T-helper 1 cell treated with Interleukin-12 subunit alpha and Interleukin-12 subunit beta and Interleukin-4 antibody, amounts not matched to agents 30 μg/mL and 1 μg/mL, for 36 hours (primary cell): Measurements from ENCODE around the gene MYCBP2.

Experiments used
- H3K27ac Mint-ChIP-seq: one replicate; pipeline ENCODE4 v1.8.0; 2021; ENCODE audit warnings: mild to moderate bottlenecking, mixed read lengths
- H3K27me3 Mint-ChIP-seq: one replicate; pipeline ENCODE4 v1.8.0; 2021; ENCODE audit warnings: low read depth, mixed read lengths
- H3K36me3 Mint-ChIP-seq: one replicate; pipeline ENCODE4 v1.8.0; 2021; ENCODE audit warnings: low read depth, mixed read lengths
- H3K4me1 Mint-ChIP-seq: one replicate; pipeline ENCODE4 v1.8.0; 2021; ENCODE audit warnings: low read depth, mixed read lengths
- H3K4me3 Mint-ChIP-seq: one replicate; pipeline ENCODE4 v1.8.0; 2021; ENCODE audit warnings: mild to moderate bottlenecking, moderate library complexity, mixed read lengths
- H3K9me3 Mint-ChIP-seq: one replicate; pipeline ENCODE4 v1.8.0; 2021; ENCODE audit warnings: mixed read lengths

MYCBP2 gene, protein sequence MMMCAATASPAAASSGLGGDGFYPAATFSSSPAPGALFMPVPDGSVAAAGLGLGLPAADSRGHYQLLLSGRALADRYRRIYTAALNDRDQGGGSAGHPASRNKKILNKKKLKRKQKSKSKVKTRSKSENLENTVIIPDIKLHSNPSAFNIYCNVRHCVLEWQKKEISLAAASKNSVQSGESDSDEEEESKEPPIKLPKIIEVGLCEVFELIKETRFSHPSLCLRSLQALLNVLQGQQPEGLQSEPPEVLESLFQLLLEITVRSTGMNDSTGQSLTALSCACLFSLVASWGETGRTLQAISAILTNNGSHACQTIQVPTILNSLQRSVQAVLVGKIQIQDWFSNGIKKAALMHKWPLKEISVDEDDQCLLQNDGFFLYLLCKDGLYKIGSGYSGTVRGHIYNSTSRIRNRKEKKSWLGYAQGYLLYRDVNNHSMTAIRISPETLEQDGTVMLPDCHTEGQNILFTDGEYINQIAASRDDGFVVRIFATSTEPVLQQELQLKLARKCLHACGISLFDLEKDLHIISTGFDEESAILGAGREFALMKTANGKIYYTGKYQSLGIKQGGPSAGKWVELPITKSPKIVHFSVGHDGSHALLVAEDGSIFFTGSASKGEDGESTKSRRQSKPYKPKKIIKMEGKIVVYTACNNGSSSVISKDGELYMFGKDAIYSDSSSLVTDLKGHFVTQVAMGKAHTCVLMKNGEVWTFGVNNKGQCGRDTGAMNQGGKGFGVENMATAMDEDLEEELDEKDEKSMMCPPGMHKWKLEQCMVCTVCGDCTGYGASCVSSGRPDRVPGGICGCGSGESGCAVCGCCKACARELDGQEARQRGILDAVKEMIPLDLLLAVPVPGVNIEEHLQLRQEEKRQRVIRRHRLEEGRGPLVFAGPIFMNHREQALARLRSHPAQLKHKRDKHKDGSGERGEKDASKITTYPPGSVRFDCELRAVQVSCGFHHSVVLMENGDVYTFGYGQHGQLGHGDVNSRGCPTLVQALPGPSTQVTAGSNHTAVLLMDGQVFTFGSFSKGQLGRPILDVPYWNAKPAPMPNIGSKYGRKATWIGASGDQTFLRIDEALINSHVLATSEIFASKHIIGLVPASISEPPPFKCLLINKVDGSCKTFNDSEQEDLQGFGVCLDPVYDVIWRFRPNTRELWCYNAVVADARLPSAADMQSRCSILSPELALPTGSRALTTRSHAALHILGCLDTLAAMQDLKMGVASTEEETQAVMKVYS (N-terminal part only)

DNA sequence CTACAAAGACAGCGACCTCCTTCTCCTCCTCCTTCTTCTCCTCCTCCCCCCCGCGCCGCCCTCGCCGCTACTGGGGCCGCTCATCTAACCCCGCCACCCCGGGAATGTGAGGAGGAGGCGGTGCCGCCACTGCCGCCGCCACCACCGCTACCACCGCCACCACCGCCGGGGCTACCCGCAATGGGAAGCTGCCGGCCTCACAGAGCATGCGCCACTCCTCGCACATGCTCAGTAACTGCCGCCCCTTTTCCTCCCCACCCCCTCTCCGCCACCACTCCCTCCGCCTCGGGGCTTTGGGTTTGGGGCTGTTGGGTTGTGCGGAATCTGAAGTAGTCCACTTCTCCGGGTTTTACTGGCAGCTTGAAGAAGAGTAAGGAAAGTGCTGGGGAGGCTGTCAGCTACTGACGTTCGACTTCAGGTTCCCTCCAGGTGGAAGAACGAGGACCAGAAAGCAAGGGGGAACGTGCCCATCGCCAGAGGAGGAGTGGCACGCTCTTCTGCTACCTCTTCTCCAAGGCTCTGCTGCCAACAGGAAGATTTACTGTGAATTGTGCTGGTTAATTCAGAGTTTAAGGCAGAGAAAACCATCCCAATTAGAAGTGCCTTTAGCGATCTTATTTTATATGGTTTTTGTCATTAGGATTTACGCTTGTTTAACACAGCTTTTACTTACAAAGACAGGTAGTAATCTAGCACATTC is at the start of gene MYCBP2:
Gene MYCBP2, minus strand, starts transcription at position 190 of the 700 bp plus-strand sequence. CDS start 319 bp downstream, outside the sequence.
- H3K4me3 Mint-ChIP-seq: peak within 1 kb of the TSS; percentile 99

GRCh38 chr13:77375560-77376108 is 48.7 kb upstream of the MYCBP2 start:
- no peaks in the 10 kb centered on the region for H3K9me3 Mint-ChIP-seq
- no peaks in the 10 kb centered on the region for H3K36me3 Mint-ChIP-seq
- H3K4me1 Mint-ChIP-seq: no peaks in the 10 kb centered on the region
- no peak overlapping the region for H3K27ac Mint-ChIP-seq
- peaks cover 5% of the 10 kb centered on the region for H3K27me3 Mint-ChIP-seq
- H3K4me3 Mint-ChIP-seq: no peak overlapping the region

More for the DNA sequence above, at the start of gene MYCBP2:
- H3K4me1 Mint-ChIP-seq: peaks cover 46% of the 10 kb centered on the region
- H3K36me3 Mint-ChIP-seq: peaks cover 12% of the 10 kb centered on the region
- H3K27me3 Mint-ChIP-seq: no peaks in the 10 kb centered on the region
- peak within 1 kb of the TSS; percentile 98 for H3K27ac Mint-ChIP-seq
- no peaks in the 10 kb centered on the region for H3K9me3 Mint-ChIP-seq

GRCh38 chr13:77374786-77375185 is 47.9 kb upstream of the MYCBP2 start:
- no peaks in the 10 kb centered on the region for H3K4me1 Mint-ChIP-seq
- peaks cover 5% of the 10 kb centered on the region for H3K27me3 Mint-ChIP-seq
- H3K36me3 Mint-ChIP-seq: no peaks in the 10 kb centered on the region
- no peak overlapping the region for H3K27ac Mint-ChIP-seq
- H3K9me3 Mint-ChIP-seq: no peaks in the 10 kb centered on the region
- H3K4me3 Mint-ChIP-seq: no peak overlapping the region

DNA sequence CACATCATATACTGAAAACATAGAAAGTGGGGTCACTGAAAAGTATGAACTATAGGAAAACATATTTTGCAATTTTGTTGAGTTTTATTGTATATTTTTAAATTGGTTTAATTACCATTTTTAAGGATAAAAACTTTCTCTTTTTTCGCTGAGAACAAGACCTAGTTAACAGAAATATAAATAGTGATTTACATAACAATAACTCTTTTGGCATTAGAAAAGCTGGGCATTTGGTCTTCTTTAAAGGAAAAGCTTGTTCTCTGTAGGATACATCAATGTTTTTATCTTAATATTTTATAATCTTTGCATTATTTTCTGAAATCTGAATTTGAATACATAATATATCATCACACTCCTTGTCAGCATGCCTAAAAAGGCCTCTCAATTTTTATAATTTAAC is 47.4 kb upstream of the MYCBP2 start:
- Mint-ChIP-seq H3K4me1 (no peaks in the 10 kb centered on the region), H3K27me3 (peaks cover 5% of the 10 kb centered on the region), H3K36me3 (no peaks in the 10 kb centered on the region), H3K27ac (no peak overlapping the region), H3K4me3 (no peak overlapping the region), H3K9me3 (no peaks in the 10 kb centered on the region)

GRCh38 chr13:77373502-77373901 is 46.6 kb upstream of the MYCBP2 start:
- no peaks in the 10 kb centered on the region for H3K9me3 Mint-ChIP-seq

DNA sequence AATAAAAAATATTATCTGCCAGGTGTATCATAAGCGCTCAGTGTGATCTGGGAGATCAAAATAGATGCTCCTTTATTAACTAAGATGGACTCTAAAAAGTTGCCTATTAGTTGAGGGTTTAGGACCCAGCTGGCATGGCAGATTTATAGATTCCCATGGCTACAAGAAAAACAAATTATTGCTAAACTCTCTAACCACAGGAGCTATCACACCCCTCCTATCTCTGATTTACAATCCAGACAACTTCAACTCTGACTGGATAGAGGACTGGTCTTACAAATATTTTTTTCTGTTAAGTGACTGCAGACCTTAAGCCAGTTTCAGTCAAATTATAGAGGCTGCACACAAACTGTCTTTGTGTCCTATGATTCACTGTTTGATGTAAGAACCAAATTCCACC is 45.4 kb upstream of the MYCBP2 start:
- H3K4me3 Mint-ChIP-seq: no peak overlapping the region
- H3K27me3 Mint-ChIP-seq: peaks cover 21% of the 10 kb centered on the region
- no peaks in the 10 kb centered on the region for H3K36me3 Mint-ChIP-seq
- no peak overlapping the region for H3K27ac Mint-ChIP-seq
- no peaks in the 10 kb centered on the region for H3K9me3 Mint-ChIP-seq
- no peaks in the 10 kb centered on the region for H3K4me1 Mint-ChIP-seq

More at GRCh38 chr13:77373502-77373901, 46.6 kb upstream of the MYCBP2 start:
- peaks cover 8% of the 10 kb centered on the region for H3K27me3 Mint-ChIP-seq
- no peak overlapping the region for H3K4me3 Mint-ChIP-seq
- H3K4me1 Mint-ChIP-seq: no peaks in the 10 kb centered on the region
- no peak overlapping the region for H3K27ac Mint-ChIP-seq
- no peaks in the 10 kb centered on the region for H3K36me3 Mint-ChIP-seq

- Mint-ChIP-seq H3K9me3 (no peaks in the 10 kb centered on the region), H3K27me3 (peaks cover 22% of the 10 kb centered on the region), H3K4me3 (no peak overlapping the region), H3K4me1 (no peaks in the 10 kb centered on the region), H3K27ac (no peak overlapping the region), H3K36me3 (no peaks in the 10 kb centered on the region)
Observed at GRCh38 chr13:77370888-77371287, 44.0 kb upstream of the MYCBP2 start.

DNA sequence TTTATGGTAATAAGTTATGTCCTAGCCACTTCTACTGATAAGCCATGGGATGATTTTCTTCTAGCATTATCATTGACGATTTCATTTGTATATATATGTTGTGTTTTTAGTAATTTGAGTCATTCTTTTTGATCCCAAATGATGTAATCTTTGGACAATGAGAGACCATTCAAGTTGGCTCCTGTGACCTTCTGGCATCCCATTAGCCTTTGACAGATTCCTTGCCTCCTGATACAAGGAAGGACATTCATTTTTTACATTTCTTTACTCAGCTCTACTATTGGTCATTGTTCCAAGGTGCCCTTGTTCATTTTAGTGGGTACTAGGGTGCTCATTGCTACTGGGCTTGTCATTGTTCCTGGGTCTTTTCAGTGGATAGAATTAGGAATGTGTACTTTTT is 35.3 kb upstream of the MYCBP2 start:
- H3K36me3 Mint-ChIP-seq: no peaks in the 10 kb centered on the region
- no peak overlapping the region for H3K4me3 Mint-ChIP-seq
- H3K9me3 Mint-ChIP-seq: no peaks in the 10 kb centered on the region
- H3K27ac Mint-ChIP-seq: no peak overlapping the region
- H3K4me1 Mint-ChIP-seq: no peaks in the 10 kb centered on the region
- peaks cover under 1% of the 10 kb centered on the region for H3K27me3 Mint-ChIP-seq

GRCh38 chr13:77360032-77360685 is 33.3 kb upstream of the MYCBP2 start:
- no peaks in the 10 kb centered on the region for H3K9me3 Mint-ChIP-seq
- H3K4me3 Mint-ChIP-seq: no peak overlapping the region
- no peaks in the 10 kb centered on the region for H3K4me1 Mint-ChIP-seq
- H3K36me3 Mint-ChIP-seq: no peaks in the 10 kb centered on the region
- H3K27me3 Mint-ChIP-seq: no peaks in the 10 kb centered on the region
- H3K27ac Mint-ChIP-seq: no peak overlapping the region

GRCh38 chr13:77359171-77359570 is 32.3 kb upstream of the MYCBP2 start:
- no peaks in the 10 kb centered on the region for H3K4me1 Mint-ChIP-seq
- no peak overlapping the region for H3K27ac Mint-ChIP-seq
- H3K36me3 Mint-ChIP-seq: no peaks in the 10 kb centered on the region
- H3K9me3 Mint-ChIP-seq: no peaks in the 10 kb centered on the region
- no peak overlapping the region for H3K4me3 Mint-ChIP-seq
- H3K27me3 Mint-ChIP-seq: peaks cover 1% of the 10 kb centered on the region

DNA sequence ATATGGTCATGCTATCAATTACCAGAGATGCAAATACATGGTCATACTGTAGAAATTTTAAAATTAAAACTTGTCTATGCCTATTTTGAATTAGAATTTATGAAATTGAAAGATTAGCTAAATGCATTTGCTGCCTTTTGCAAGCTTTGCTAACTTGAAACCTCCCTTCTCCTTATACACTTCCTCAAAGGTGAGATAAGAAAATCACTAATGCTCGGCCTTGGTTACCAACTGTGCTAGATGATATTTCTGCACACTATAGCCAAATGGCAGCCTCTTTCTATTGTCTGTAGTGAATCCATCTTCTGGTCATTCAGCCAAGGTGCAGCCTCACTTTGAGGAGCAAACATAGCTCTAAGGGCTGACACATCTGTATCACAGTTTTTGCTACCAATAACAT is 31.1 kb upstream of the MYCBP2 start:
- H3K27ac Mint-ChIP-seq: no peak overlapping the region
- no peaks in the 10 kb centered on the region for H3K36me3 Mint-ChIP-seq
- H3K4me3 Mint-ChIP-seq: no peak overlapping the region
- H3K9me3 Mint-ChIP-seq: no peaks in the 10 kb centered on the region
- peaks cover 3% of the 10 kb centered on the region for H3K27me3 Mint-ChIP-seq
- no peaks in the 10 kb centered on the region for H3K4me1 Mint-ChIP-seq

GRCh38 chr13:77356155-77356554 is 29.3 kb upstream of the MYCBP2 start:
- Mint-ChIP-seq H3K27me3 (peaks cover 3% of the 10 kb centered on the region), H3K4me1 (no peaks in the 10 kb centered on the region), H3K36me3 (no peaks in the 10 kb centered on the region), H3K9me3 (no peaks in the 10 kb centered on the region), H3K27ac (no peak overlapping the region), H3K4me3 (no peak overlapping the region)

DNA sequence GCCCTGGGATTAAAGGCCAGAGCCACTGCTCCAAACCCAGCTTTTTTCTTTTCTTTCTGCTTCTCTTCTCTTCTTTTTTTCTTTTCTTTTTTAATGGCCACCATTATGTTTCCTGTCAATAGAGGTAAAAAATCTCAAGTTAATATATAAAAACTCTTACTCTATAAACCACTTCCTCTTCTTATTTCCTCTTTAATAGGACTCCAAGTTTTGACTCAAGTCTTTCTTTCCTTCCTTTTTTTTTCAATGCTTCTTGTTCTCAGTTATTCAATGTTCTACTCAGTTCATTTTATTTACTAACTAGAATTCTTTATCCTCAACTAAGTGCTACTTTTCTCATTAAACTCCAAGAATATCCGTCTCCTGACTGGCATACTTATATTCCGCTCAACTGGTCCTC is 27.1 kb upstream of the MYCBP2 start:
- H3K4me1 Mint-ChIP-seq: no peaks in the 10 kb centered on the region
- H3K27ac Mint-ChIP-seq: no peak overlapping the region
- no peaks in the 10 kb centered on the region for H3K36me3 Mint-ChIP-seq
- H3K9me3 Mint-ChIP-seq: no peaks in the 10 kb centered on the region
- peaks cover 3% of the 10 kb centered on the region for H3K27me3 Mint-ChIP-seq
- no peak overlapping the region for H3K4me3 Mint-ChIP-seq
